Neural cell (in vitro differentiated cells): ENCODE measurements around the gene TMEM250.

Experiments used
- CTCF ChIP-seq: fragments of 450-650 bp; IDR thresholded peaks from 2 replicates; pipeline ENCODE4 v1.5.1; 2014; ENCODE audit warnings: antibody characterized with exemption, mild to moderate bottlenecking, moderate library complexity; ENCODE audit not compliant: poor library complexity, severe bottlenecking
- EP300 ChIP-seq: fragments of 450-650 bp; conservative IDR thresholded peaks from 2 replicates; pipeline ENCODE4 v1.6.1; 2014; ENCODE audit warnings: antibody characterized with exemption, mild to moderate bottlenecking, moderate library complexity; ENCODE audit not compliant: poor library complexity, severe bottlenecking
- EZH2 ChIP-seq: fragments of 200-600, 300-800 bp; shearing (Covaris generic), sonication (generic); IDR thresholded peaks from 2 replicates; pipeline ENCODE4 v1.6.1; 2014; ENCODE audit warnings: antibody characterized with exemption, low read length, borderline replicate concordance, mild to moderate bottlenecking; ENCODE audit not compliant: insufficient read depth, poor library complexity, severe bottlenecking
- POLR2AphosphoS5 ChIP-seq: IDR thresholded peaks from 2 replicates; pipeline ENCODE4 v1.6.1; 2012

- TF ChIP-seq CTCF (no peak), POLR2AphosphoS5 (no peak), EP300 (no peak), EZH2 (no peak)
Measured at GRCh38 chr9:136151214-136151804, 32.6 kb upstream of the TMEM250 start.
